ENCODE data around the gene RFK. TPM values are rescaled to one million over a fixed set of nuclear protein-coding genes. Genes with fewer than 3 reads are reported as not detected.
A peak's percentile ranks its signal among the peaks of the same experiment; 100 is the strongest.

Gene RFK
- total RNA-seq, 2 experiments from 2014 or later, result 7.4 to 7.7 TPM

- intact Hi-C loops (cut with micrococcal nuclease), result no loop called here
Observed at GRCh38 chr9:76405340-76405739, 11.1 kb upstream of the RFK start.

GRCh38 chr9:76404401-76404800, 10.2 kb upstream of the RFK start:
- Mint-ChIP-seq H3K4me3 (no peak overlapping the region), H3K9me3 (no peaks in the 10 kb centered on the region), H3K27me3 (no peaks in the 10 kb centered on the region), H3K27ac (no peak overlapping the region), H3K4me1 (ENCODE audit: low read depth) (peaks cover 19% of the 10 kb centered on the region), H3K36me3 (no peaks in the 10 kb centered on the region)
- intact Hi-C loops (cut with micrococcal nuclease), result no loop called here
- DNase-seq, result no peak
- ChIA-PET POLR2A (interaction anchor here (0.6 kb wide), 1 partner anchor 1000 kb away, joined by 3 read pairs; no protein-coding TSS in a partner anchor), CTCF (interaction anchor here (0.6 to 2.9 kb wide), 9 partner anchors 10 to 302 kb away, joined by 3 to 14 read pairs (median 4); partner anchors contain the start of gene RFK)

More at GRCh38 chr9:76405340-76405739, 11.1 kb upstream of the RFK start:
- DNase-seq, result no peak
- Mint-ChIP-seq H3K4me3 (no peak overlapping the region), H3K4me1 (ENCODE audit: low read depth) (peaks cover 17% of the 10 kb centered on the region), H3K27me3 (no peaks in the 10 kb centered on the region), H3K36me3 (no peaks in the 10 kb centered on the region), H3K9me3 (no peaks in the 10 kb centered on the region), H3K27ac (no peak overlapping the region)
- ChIA-PET CTCF (interaction anchor here (1.0 to 2.9 kb wide), 4 partner anchors 11 to 299 kb away, joined by 4 to 14 read pairs (median 9); partner anchors contain the start of gene RFK), POLR2A (no interaction called here)

DNA sequence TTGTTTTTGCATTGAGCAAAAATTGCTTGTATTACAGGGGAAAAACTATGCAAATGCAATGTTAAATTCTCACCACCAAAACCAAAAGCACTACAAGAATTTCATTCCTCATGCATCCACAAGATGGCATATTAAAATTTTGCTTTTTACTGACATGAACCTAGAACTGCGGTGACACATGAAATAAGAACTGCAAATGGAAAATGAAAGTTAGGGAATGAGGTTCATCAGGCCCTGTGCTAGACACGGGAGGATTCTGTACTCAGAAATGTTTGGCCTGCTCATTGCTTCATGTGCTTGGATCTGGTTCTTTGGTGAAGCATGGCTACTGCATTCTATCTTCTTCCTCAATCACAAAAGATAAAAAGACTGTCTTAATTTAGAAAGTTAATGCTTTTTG, 9.1 kb upstream of the RFK start:
- Mint-ChIP-seq H3K4me3 (no peak overlapping the region), H3K27me3 (no peaks in the 10 kb centered on the region), H3K36me3 (no peaks in the 10 kb centered on the region), H3K27ac (peak overlapping the region; percentile 33), H3K9me3 (no peaks in the 10 kb centered on the region), H3K4me1 (ENCODE audit: low read depth) (peaks cover 19% of the 10 kb centered on the region)
- POLR2A ChIA-PET, result no interaction called here
- DNase-seq, result peak; percentile 39
- CTCF ChIA-PET, result interaction anchor here (0.6 to 0.7 kb wide), 2 partner anchors 9 to 301 kb away, joined by 3 to 4 read pairs; partner anchors contain the start of gene RFK
- intact Hi-C loops (cut with micrococcal nuclease), result no loop called here

DNA sequence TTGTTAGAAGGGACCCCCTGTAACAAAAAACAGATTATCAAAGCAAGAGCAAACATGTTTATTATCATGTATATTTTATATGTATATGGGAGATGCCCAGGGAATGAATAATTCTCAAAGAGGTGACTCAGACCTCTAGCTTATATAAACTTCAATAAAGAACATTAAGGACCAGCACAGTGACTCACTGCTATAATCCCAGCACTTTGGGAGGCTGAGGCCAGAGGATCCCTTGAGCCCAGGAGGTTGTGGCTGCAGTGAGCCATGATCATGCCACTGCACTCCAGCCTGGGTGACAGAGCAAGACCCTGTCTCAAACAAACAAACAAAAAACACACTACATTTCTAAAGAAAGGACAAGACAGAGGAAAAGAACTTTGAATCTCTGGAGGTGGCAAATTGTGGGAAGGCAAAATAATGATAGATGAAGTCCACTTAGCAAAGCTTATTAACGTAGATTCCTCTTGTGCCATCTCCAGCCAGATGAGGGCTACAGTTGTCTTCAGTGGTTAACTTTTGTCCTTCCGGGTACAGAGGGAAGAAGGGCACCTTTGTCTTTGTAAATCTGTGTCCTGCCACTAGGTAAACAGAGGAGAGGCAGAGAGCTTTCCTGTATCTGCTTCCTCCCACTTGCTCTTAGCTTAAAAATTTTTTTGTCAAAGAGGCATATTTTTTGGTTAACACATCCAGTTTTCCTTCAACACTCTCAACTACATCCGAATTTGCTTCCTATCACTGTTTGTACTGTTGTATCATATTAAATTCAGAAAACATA, 7.5 kb upstream of the RFK start:
- CTCF ChIA-PET, result interaction anchor here (1.0 to 1.8 kb wide), 5 partner anchors 22 to 302 kb away, joined by 3 to 6 read pairs (median 4); partner anchors contain the start of gene GCNT1
- no peaks in the 10 kb centered on the region for H3K36me3 Mint-ChIP-seq

DNA sequence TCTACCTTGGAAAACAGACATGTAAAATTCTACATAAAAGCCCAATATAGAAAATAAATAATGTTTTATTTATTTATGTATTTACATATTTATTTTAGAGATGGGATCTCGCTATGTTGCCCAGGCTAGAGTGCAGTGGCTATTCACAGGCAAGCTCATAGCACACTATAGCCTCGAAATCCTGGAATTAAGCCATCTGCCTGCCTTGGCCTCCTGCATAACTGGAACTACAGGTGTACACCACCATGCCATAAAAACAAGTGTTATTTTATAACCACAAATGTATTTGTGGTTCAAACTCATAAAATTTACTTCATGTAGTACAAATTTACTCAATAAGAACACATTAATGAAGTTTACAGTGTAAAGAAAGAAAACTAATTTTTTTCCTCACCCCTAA, 7.0 kb upstream of the RFK start:
- Mint-ChIP-seq H3K27me3 (no peaks in the 10 kb centered on the region), H3K4me3 (no peak overlapping the region), H3K9me3 (no peaks in the 10 kb centered on the region), H3K27ac (no peak overlapping the region), H3K4me1 (ENCODE audit: low read depth) (peaks cover 19% of the 10 kb centered on the region), H3K36me3 (no peaks in the 10 kb centered on the region)
- no peak for DNase-seq
- CTCF ChIA-PET, result interaction anchor here (1.0 to 1.8 kb wide), 3 partner anchors 41 to 257 kb away, joined by 3 to 6 read pairs (median 6); partner anchors contain the start of gene GCNT1
- intact Hi-C loops (cut with micrococcal nuclease), result no loop called here
- POLR2A ChIA-PET, result no interaction called here

More for the DNA sequence above, 7.5 kb upstream of the RFK start:
- Mint-ChIP-seq H3K27ac (no peak overlapping the region), H3K9me3 (no peaks in the 10 kb centered on the region), H3K27me3 (no peaks in the 10 kb centered on the region), H3K4me3 (no peak overlapping the region), H3K4me1 (ENCODE audit: low read depth) (peaks cover 19% of the 10 kb centered on the region)
- DNase-seq, result no peak
- POLR2A ChIA-PET, result no interaction called here
- intact Hi-C loops (cut with micrococcal nuclease), result no loop called here

GRCh38 chr9:76400534-76401096, 6.4 kb upstream of the RFK start:
- H3K9me3 Mint-ChIP-seq, result no peaks in the 10 kb centered on the region

DNA sequence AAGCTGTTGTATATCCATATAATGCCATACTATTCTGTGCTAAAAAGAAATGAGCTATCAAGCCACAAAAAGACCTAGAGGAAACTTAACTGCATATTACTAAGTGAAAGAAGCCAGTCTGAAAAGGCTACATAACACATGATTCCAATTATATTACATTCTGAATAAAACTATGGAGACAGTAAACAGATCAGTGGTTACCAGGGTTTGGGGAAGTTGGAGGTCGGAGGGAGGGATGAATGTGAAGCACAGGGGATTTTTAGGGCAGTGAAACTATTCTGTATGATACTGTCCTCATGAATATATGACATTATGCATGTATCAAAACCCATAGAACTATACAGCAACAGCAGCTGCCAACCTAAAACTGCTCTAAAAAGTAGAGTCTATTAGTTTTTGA, 5.6 kb upstream of the RFK start:
- POLR2A ChIA-PET, result no interaction called here
- CTCF ChIA-PET, result interaction anchor here (1.3 kb wide), 1 partner anchor 21 kb away, joined by 3 read pairs; no protein-coding TSS in a partner anchor
- Mint-ChIP-seq H3K27me3 (no peaks in the 10 kb centered on the region), H3K4me1 (ENCODE audit: low read depth) (peaks cover 27% of the 10 kb centered on the region), H3K9me3 (no peaks in the 10 kb centered on the region), H3K4me3 (no peak overlapping the region), H3K27ac (no peak overlapping the region), H3K36me3 (no peaks in the 10 kb centered on the region)
- intact Hi-C loops (cut with micrococcal nuclease), result loop anchor here (10.0 kb wide), 1 partner anchor 775 kb away; the partner anchor contains the start of gene VPS13A
- no peak for DNase-seq

More at GRCh38 chr9:76400534-76401096, 6.4 kb upstream of the RFK start:
- CTCF ChIA-PET, result interaction anchor here (1.3 to 1.8 kb wide), 3 partner anchors 20 to 258 kb away, joined by 3 to 6 read pairs (median 6); no protein-coding TSS in a partner anchor
- Mint-ChIP-seq H3K27me3 (no peaks in the 10 kb centered on the region), H3K4me3 (no peak overlapping the region), H3K4me1 (ENCODE audit: low read depth) (peaks cover 21% of the 10 kb centered on the region), H3K36me3 (no peaks in the 10 kb centered on the region), H3K27ac (no peak overlapping the region)
- POLR2A ChIA-PET, result no interaction called here
- intact Hi-C loops (cut with micrococcal nuclease), result no loop called here
- DNase-seq, result no peak

- H3K27ac Mint-ChIP-seq, result no peak overlapping the region
- H3K27me3 Mint-ChIP-seq, result no peaks in the 10 kb centered on the region
- H3K4me3 Mint-ChIP-seq, result no peak overlapping the region
- no peak for DNase-seq
- ChIA-PET CTCF (no interaction called here), POLR2A (no interaction called here)
- H3K9me3 Mint-ChIP-seq, result peaks cover 8% of the 10 kb centered on the region
- intact Hi-C loops (cut with micrococcal nuclease), result loop anchor here (10.0 kb wide), 1 partner anchor 778 kb away; the partner anchor contains the start of gene VPS13A
- H3K36me3 Mint-ChIP-seq, result peaks cover 13% of the 10 kb centered on the region
- peaks cover 31% of the 10 kb centered on the region for H3K4me1 Mint-ChIP-seq (ENCODE audit: low read depth)
Observed at GRCh38 chr9:76396597-76396996, 2.4 kb upstream of the RFK start.

DNA sequence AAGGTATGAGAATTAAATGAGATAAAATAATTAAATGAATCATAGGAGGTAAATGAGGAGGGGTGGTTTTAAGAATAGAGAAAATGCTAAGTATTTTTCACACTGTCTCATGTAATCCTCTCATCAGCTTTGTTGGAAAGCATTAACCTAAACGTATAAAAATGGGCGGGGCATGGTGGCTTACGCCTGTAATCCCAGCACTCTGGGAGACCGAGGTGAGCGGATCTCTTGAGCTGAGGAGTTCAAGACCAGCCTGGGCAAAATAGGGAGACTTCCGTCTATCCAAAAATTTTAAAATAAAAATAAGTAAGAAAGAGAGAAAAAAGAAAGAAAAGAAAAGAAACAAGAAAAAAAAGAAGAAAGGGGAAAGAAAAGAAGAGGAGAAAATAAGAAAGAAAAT, 1.9 kb upstream of the RFK start:
- intact Hi-C loops (cut with micrococcal nuclease), result loop anchor here (10.0 kb wide), 1 partner anchor 779 kb away; the partner anchor contains the start of gene VPS13A
- no peak for DNase-seq
- H3K27me3 Mint-ChIP-seq, result no peaks in the 10 kb centered on the region

GRCh38 chr9:76395381-76395780, 1.2 kb upstream of the RFK start:
- Mint-ChIP-seq H3K27me3 (no peaks in the 10 kb centered on the region), H3K4me1 (ENCODE audit: low read depth) (peaks cover 36% of the 10 kb centered on the region), H3K27ac (no peak overlapping the region), H3K4me3 (no peak overlapping the region), H3K9me3 (peaks cover 8% of the 10 kb centered on the region), H3K36me3 (peaks cover 19% of the 10 kb centered on the region)
- no peak for DNase-seq
- intact Hi-C loops (cut with micrococcal nuclease), result loop anchor here (2.0 to 10.0 kb wide), 3 partner anchors 263 to 779 kb away; partner anchors contain the start of gene VPS13A
- CTCF ChIA-PET, result interaction anchor here (1.1 to 3.4 kb wide), 11 partner anchors 9 to 311 kb away, joined by 3 to 25 read pairs (median 7); partner anchors contain the start of gene GCNT1
- POLR2A ChIA-PET, result interaction anchor here (1.2 to 3.2 kb wide), 2 partner anchors 44 to 64 kb away, joined by 5 to 11 read pairs; partner anchors contain the start of gene GCNT1

More for the DNA sequence above, 1.9 kb upstream of the RFK start:
- ChIA-PET CTCF (no interaction called here), POLR2A (no interaction called here)
- peaks cover 14% of the 10 kb centered on the region for H3K36me3 Mint-ChIP-seq
- no peak overlapping the region for H3K27ac Mint-ChIP-seq
- peaks cover 33% of the 10 kb centered on the region for H3K4me1 Mint-ChIP-seq (ENCODE audit: low read depth)
- no peak overlapping the region for H3K4me3 Mint-ChIP-seq
- H3K9me3 Mint-ChIP-seq, result peaks cover 8% of the 10 kb centered on the region

DNA sequence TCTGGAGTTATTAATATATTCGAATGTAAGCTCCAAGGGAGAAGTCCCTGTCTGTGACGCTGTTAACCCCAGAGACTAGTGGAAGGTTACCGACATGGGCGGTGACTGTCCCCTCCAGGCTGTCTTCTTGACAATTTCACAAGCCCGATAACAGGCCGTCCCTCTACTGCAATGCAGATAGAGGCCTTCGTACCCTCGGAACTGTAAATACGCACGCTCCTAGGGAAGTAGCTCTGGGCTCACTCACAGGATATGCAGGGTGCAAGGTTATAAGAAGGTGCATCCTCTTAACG, 680 bp upstream of the RFK start:
- peak; percentile 71 for DNase-seq
- ChIA-PET POLR2A (interaction anchor here (0.8 to 3.2 kb wide), 5 partner anchors 30 to 64 kb away, joined by 3 to 15 read pairs (median 5); partner anchors contain the start of gene GCNT1), CTCF (interaction anchor here (0.7 to 3.4 kb wide), 19 partner anchors 10 to 312 kb away, joined by 3 to 25 read pairs (median 7); partner anchors contain the start of gene GCNT1)
- H3K4me3 Mint-ChIP-seq, result peak overlapping the region; percentile 98
- H3K36me3 Mint-ChIP-seq, result peaks cover 19% of the 10 kb centered on the region
- H3K27me3 Mint-ChIP-seq, result no peaks in the 10 kb centered on the region
- peaks cover 8% of the 10 kb centered on the region for H3K9me3 Mint-ChIP-seq
- H3K4me1 Mint-ChIP-seq (ENCODE audit: low read depth), result peaks cover 33% of the 10 kb centered on the region
- intact Hi-C loops (cut with micrococcal nuclease), result loop anchor here (1.0 to 10.0 kb wide), 7 partner anchors 47 to 780 kb away; partner anchors contain the start of genes GCNT1, PCSK5 and VPS13A
- H3K27ac Mint-ChIP-seq, result peak overlapping the region; percentile 93

GRCh38 chr9:76390656-76391055, 3.6 kb downstream of the RFK start:
- intact Hi-C loops (cut with micrococcal nuclease), result loop anchor here (5.0 to 10.0 kb wide), 2 partner anchors 498 to 784 kb away; partner anchors contain the start of genes PCSK5 and VPS13A
- DNase-seq, result no peak
- Mint-ChIP-seq H3K27ac (no peak overlapping the region), H3K4me3 (no peak overlapping the region), H3K36me3 (peaks cover 29% of the 10 kb centered on the region), H3K9me3 (peaks cover 8% of the 10 kb centered on the region), H3K27me3 (no peaks in the 10 kb centered on the region), H3K4me1 (ENCODE audit: low read depth) (peaks cover 32% of the 10 kb centered on the region)
- POLR2A ChIA-PET, result no interaction called here
- CTCF ChIA-PET, result no interaction called here
